SU-DHL-6 (cell line): ENCODE measurements around the gene LIPE.

ENCODE experiments used
- H2AFZ ChIP-seq: fragments of 200-600 bp; sonication (generic); 2 replicates; pipeline ENCODE4 v1.6.1; 2014; ENCODE audit warnings: low read depth, mild to moderate bottlenecking, moderate library complexity, mixed read lengths, antibody characterized with exemption, low read length; ENCODE audit not compliant: severe bottlenecking
- H3F3A ChIP-seq: fragments of 200-600 bp; shearing (Covaris generic); 2 replicates; pipeline ENCODE4 v1.6.0; 2016; ENCODE audit warnings: antibody characterized with exemption, mild to moderate bottlenecking; ENCODE audit not compliant: insufficient read depth
- H3K27ac ChIP-seq: fragments of 200-600 bp; sonication (generic); 2 replicates; pipeline ENCODE4 v1.5.1; 2016; ENCODE audit warnings: low read depth, mild to moderate bottlenecking, low read length, moderate library complexity, mixed read lengths
- H3K27me3 ChIP-seq: fragments of 200-600 bp; sonication (generic), shearing (Covaris generic); 2 replicates; pipeline ENCODE4 v1.6.0; 2014; ENCODE audit warnings: mild to moderate bottlenecking, low read length
- H3K36me3 ChIP-seq: fragments of 200-600 bp; sonication (generic); 2 replicates; pipeline ENCODE4 v1.6.1; 2014; ENCODE audit warnings: mild to moderate bottlenecking, low read length, mixed read lengths
- H3K4me2 ChIP-seq: fragments of 300-600, 200-600 bp; shearing (Covaris generic), sonication (generic); 2 replicates; pipeline ENCODE4 v1.6.0; 2014; ENCODE audit warnings: low read length, low read depth, mild to moderate bottlenecking; ENCODE audit not compliant: poor library complexity, severe bottlenecking
- H3K4me3 ChIP-seq: fragments of 200-600 bp; sonication (generic); 2 replicates; pipeline ENCODE4 v1.5.1; 2014; ENCODE audit warnings: antibody characterized with exemption, low read length, mild to moderate bottlenecking, mixed read lengths; ENCODE audit not compliant: insufficient read depth, poor library complexity, severe bottlenecking
- H3K79me2 ChIP-seq: fragments of 200-600 bp; sonication (generic); 2 replicates; pipeline ENCODE4 v1.6.1; 2014; ENCODE audit warnings: mild to moderate bottlenecking, low read length, moderate library complexity; ENCODE audit not compliant: insufficient read depth
- H3K9ac ChIP-seq: fragments of 200-600 bp; sonication (generic); 2 replicates; pipeline ENCODE4 v1.7.0; 2014; ENCODE audit warnings: mild to moderate bottlenecking, low read length
- H3K9me2 ChIP-seq: fragments of 200-600 bp; sonication (generic); replicated peaks from 2 replicates; pipeline ENCODE4 v1.6.1; 2014; ENCODE audit warnings: low read length; ENCODE audit not compliant: insufficient read depth
- H3K9me3 ChIP-seq: fragments of 200-600 bp; sonication (generic); 2 replicates; pipeline ENCODE4 v1.6.1; 2014; ENCODE audit warnings: low read length, mixed read lengths; ENCODE audit not compliant: insufficient read depth
- H4K20me1 ChIP-seq: fragments of 200-600 bp; sonication (generic); 2 replicates; pipeline ENCODE4 v1.6.1; 2014; ENCODE audit warnings: low read depth, mild to moderate bottlenecking, antibody characterized with exemption, low read length, moderate library complexity, mixed read lengths
- EZH2phosphoT487 ChIP-seq: fragments of 200-600 bp; sonication (generic), shearing (Covaris generic); conservative IDR thresholded peaks from 2 replicates; pipeline ENCODE4 v1.6.1; 2018; ENCODE audit warnings: mild to moderate bottlenecking, antibody characterized with exemption, low read length, moderate library complexity, mixed read lengths
- TF ChIP-seq, protein P1 (sequence below): fragments of 200-600 bp; sonication (generic); IDR thresholded peaks from one replicate; pipeline ENCODE4 v1.5.1; 2017; ENCODE audit warnings: antibody characterized with exemption, mild to moderate bottlenecking, low read length, moderate library complexity; ENCODE audit not compliant: insufficient read depth, poor library complexity, severe bottlenecking

Gene LIPE

DNA sequence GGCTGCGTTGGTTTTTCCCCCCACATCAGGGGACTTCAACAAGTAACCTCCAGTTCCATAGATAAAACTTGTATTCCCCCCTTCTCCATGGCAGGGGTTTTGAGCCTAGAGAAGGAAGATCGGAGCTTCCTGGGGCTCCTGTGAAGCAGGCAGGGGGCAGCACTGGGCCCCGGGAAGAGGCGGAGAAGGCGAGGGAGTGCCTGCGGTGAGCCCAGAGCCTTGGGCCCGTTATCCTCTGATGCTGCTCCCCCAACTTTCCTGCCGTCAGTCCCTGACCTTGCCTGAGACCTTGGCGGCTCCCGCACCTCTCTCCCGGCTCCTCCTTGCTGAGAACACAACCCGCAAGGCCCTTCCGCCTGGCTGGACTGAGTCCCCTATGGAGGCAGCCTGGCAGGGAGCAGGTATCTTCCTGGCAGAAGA lies 2.5 kb downstream of the LIPE start:
- no peak for TF ChIP-seq EZH2phosphoT487
- TF ChIP-seq, protein P1, sequence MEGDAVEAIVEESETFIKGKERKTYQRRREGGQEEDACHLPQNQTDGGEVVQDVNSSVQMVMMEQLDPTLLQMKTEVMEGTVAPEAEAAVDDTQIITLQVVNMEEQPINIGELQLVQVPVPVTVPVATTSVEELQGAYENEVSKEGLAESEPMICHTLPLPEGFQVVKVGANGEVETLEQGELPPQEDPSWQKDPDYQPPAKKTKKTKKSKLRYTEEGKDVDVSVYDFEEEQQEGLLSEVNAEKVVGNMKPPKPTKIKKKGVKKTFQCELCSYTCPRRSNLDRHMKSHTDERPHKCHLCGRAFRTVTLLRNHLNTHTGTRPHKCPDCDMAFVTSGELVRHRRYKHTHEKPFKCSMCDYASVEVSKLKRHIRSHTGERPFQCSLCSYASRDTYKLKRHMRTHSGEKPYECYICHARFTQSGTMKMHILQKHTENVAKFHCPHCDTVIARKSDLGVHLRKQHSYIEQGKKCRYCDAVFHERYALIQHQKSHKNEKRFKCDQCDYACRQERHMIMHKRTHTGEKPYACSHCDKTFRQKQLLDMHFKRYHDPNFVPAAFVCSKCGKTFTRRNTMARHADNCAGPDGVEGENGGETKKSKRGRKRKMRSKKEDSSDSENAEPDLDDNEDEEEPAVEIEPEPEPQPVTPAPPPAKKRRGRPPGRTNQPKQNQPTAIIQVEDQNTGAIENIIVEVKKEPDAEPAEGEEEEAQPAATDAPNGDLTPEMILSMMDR = no peak
- no peaks in the 10 kb centered on the region for H3K27me3 ChIP-seq
- no peaks in the 10 kb centered on the region for H3F3A ChIP-seq
- H3K4me2 ChIP-seq = no peak overlapping the region
- no peaks in the 10 kb centered on the region for H3K9me3 ChIP-seq
- H2AFZ ChIP-seq = no peak overlapping the region
- H3K4me3 ChIP-seq = no peak overlapping the region
- H3K9me2 ChIP-seq = no peaks in the 10 kb centered on the region
- peaks cover 10% of the 10 kb centered on the region; the same call in 1 of the 2 replicates for H3K79me2 ChIP-seq
- no peak overlapping the region for H3K9ac ChIP-seq
- no peak overlapping the region for H3K27ac ChIP-seq
- H4K20me1 ChIP-seq = no peaks in the 10 kb centered on the region
- H3K36me3 ChIP-seq = no peaks in the 10 kb centered on the region

DNA sequence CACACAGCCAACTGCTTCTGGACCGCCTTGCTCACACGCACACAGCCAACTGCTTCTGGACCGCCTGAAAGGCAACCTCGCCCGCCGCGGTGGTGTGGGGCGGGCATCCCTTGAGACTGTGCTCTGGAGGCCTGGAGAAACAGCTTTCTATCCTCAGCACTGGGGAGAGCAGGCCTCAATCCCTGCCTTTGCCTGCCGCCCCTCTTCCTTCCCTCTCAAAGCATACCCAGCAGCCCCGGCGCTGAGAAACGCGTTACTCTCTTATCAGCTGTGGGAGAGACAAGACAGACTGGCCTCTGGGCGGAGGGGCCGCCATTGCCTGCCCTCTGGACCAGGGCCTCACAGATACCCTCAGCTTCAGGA lies 2.9 kb downstream of the LIPE start:
- TF ChIP-seq EZH2phosphoT487 = no peak
- TF ChIP-seq, protein P1 = no peak
- H2AFZ ChIP-seq = peak overlapping the region; percentile 70

DNA sequence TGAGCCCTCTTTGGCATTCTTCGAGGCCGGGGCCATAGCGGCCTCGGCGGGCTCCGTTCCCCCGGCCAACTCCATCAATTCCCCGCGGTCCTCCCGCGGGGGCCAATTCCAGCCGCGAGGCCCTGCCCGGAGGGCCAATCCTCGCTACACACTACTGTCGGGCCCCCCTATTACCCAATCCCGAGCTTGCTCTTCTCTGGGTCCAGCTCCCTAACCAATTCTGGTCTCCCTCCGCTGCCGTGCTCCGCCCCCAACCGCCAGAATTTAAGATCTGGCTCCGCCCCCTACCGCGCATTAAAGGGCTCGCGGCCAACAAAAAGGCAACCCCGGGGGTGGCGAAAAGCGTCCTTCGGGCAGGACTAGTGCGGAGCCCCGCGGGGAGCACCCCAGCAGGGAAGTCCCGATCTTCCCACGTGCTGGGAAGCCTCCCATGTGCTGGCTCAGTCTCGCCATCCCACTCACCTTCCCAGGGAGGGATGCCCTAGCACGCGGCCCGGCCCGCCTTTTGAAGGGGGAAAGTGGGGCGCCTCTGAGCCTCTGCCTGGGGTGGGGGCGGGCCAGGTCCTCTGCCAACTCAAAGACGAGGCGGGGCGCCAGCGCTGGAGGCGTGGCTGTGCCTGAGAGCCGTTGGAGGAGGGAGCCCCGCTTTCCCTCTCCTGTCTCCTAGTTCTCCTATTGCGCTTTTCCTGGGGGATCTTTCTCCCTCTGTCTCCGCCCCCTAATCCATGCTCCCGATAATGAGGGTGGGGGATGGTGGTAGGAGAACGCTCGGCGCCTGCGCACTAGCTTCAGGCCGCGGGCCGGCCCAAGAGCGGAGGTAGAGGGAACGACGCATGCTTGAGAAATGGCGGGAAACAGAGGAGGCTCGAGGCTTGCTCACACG lies 3.5 kb downstream of the LIPE start:
- no peaks in the 10 kb centered on the region for H3K36me3 ChIP-seq
- peak overlapping the region; percentile 70 for H2AFZ ChIP-seq
- H3F3A ChIP-seq = no peaks in the 10 kb centered on the region
- TF ChIP-seq, protein P1 = no peak
- no peak for TF ChIP-seq EZH2phosphoT487
- no peaks in the 10 kb centered on the region for H3K9me3 ChIP-seq
- peak overlapping the region; percentile 80 for H3K27ac ChIP-seq
- peaks cover 16% of the 10 kb centered on the region for H3K79me2 ChIP-seq
- H3K9me2 ChIP-seq = no peaks in the 10 kb centered on the region
- H3K9ac ChIP-seq = peak overlapping the region; percentile 69
- H3K4me3 ChIP-seq = peak overlapping the region; percentile 64
- no peaks in the 10 kb centered on the region for H4K20me1 ChIP-seq
- no peaks in the 10 kb centered on the region for H3K27me3 ChIP-seq
- peak overlapping the region; percentile 71 for H3K4me2 ChIP-seq

More for the DNA sequence above, 2.9 kb downstream of the LIPE start:
- H3F3A ChIP-seq = no peaks in the 10 kb centered on the region
- no peaks in the 10 kb centered on the region for H3K36me3 ChIP-seq
- no peak overlapping the region for H3K4me3 ChIP-seq
- H3K9me3 ChIP-seq = no peaks in the 10 kb centered on the region
- H3K9me2 ChIP-seq = no peaks in the 10 kb centered on the region
- H3K9ac ChIP-seq = no peak overlapping the region
- peaks cover 14% of the 10 kb centered on the region for H3K79me2 ChIP-seq
- H3K4me2 ChIP-seq = no peak overlapping the region
- H3K27me3 ChIP-seq = no peaks in the 10 kb centered on the region
- no peak overlapping the region for H3K27ac ChIP-seq
- no peaks in the 10 kb centered on the region for H4K20me1 ChIP-seq
